PFSK-1 (cell line): ENCODE data around the gene TRRAP.

ENCODE experiments used
- POLR2AphosphoS5 ChIP-seq: IDR thresholded peaks from 2 replicates; pipeline ENCODE4 v1.6.1; 2012; ENCODE audit warnings: low read depth, mild to moderate bottlenecking, control low read depth, low read length, moderate library complexity
- SIN3A ChIP-seq: IDR thresholded peaks from 2 replicates; pipeline ENCODE4 v1.6.1; 2012; ENCODE audit warnings: mild to moderate bottlenecking, low read length, moderate library complexity, borderline replicate concordance; ENCODE audit not compliant: insufficient read depth
- TAF1 ChIP-seq: IDR thresholded peaks from 2 replicates; pipeline ENCODE4 v1.6.1; 2012; ENCODE audit warnings: low read length, control low read depth, borderline replicate concordance; ENCODE audit not compliant: insufficient read depth

DNA sequence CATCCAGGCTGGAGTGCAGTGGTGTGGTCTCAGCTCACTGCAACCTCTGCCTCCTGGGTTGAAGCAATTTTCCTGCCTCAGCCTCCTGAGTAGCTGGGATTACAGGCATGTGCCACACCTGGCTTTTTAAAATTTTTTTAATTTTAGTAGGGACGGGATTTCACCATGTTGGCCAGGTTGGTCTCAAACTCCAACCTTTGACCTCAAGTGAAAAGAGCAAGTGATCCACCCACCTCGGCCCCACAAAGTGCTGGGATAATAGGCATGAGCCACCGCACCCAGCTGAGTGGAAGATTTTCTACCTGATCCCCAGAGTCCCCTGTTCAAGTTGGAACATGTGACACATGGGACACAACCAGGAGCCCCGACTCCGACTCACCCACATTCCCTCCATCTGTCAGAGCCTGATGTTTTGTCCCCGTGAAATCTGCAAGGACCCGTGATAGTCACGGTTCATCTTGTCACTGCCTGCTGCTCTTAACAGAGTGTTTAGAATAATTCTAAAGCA lies 161.1 kb downstream of the TRRAP start:
- TF ChIP-seq POLR2AphosphoS5, result no peak
- TF ChIP-seq SIN3A, result no peak
- no peak for TF ChIP-seq TAF1
